GM12801 (cell line): ENCODE results near the gene RASGRP1.

Experiments used
- TF ChIP-seq, protein P1 (sequence below): IDR thresholded peaks from one replicate; pipeline ENCODE4 v1.5.1; 2011; ENCODE audit warnings: control low read depth; ENCODE audit not compliant: insufficient read length; ENCODE audit errors: extremely low read depth

RASGRP1 gene

DNA sequence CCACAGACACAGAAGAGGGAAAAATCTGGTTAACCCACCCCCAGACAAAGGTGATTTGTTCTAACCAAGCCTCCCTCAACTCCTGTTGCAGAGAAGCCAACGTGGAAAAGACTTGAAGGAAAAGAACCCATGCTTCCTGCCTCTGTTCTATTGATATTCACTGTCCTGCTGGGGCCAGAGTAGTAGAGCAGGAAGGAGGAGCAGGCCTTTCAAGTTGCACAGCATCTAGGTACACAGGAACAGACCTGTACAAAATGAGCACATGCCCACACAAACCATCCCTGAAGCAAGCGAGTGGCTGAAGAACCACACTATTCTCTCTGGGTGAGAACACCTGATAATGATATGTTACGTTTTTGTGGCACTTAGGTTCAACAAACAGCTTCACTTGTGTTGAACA, 29.9 kb downstream of the RASGRP1 start:
- TF ChIP-seq, protein P1, sequence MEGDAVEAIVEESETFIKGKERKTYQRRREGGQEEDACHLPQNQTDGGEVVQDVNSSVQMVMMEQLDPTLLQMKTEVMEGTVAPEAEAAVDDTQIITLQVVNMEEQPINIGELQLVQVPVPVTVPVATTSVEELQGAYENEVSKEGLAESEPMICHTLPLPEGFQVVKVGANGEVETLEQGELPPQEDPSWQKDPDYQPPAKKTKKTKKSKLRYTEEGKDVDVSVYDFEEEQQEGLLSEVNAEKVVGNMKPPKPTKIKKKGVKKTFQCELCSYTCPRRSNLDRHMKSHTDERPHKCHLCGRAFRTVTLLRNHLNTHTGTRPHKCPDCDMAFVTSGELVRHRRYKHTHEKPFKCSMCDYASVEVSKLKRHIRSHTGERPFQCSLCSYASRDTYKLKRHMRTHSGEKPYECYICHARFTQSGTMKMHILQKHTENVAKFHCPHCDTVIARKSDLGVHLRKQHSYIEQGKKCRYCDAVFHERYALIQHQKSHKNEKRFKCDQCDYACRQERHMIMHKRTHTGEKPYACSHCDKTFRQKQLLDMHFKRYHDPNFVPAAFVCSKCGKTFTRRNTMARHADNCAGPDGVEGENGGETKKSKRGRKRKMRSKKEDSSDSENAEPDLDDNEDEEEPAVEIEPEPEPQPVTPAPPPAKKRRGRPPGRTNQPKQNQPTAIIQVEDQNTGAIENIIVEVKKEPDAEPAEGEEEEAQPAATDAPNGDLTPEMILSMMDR = no peak

DNA sequence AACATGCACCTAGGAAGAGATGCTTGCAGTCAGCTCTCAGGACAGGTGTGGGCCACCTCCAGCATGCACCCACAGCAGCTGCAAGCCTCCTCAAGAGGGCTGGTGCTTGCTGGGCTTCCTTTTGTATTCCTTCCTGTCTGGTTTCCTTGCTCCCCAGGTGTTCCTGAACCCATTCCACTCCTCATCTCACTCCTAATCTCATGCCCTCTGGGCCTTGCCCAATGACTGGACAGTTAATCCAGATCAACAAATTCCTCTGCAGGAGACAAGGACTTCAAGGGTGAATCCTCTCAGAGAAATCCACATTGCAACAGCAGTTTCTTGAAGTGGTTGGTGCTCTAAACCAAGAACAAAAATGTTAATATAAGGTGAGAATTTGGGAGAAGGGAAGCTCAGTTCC, 30.7 kb downstream of the RASGRP1 start:
- TF ChIP-seq, protein P1 = no peak

DNA sequence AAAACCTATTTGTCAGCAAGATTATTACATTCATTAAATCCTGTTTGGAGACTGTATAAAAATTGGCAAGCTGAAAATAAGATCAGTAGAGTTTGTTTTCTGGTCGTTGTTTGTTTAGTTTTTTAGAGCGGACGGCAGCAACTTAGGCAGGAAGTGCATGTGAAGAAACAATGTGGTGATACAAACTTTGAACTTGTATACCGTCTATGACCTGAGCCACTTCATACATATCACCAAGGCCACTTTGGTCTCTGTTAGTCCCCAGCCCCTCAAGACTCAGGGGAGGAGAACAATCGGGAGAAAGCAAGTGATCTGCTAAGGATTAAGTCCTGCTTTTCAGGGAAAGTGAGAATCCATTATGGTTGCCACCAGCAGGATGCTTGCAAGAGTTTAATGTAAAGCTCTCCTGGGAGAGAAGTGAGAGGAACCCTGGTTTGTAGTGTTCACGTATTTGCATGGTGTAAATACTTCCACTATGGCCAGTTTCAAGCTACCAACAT, 31.1 kb downstream of the RASGRP1 start:
- TF ChIP-seq, protein P1 = no peak

DNA sequence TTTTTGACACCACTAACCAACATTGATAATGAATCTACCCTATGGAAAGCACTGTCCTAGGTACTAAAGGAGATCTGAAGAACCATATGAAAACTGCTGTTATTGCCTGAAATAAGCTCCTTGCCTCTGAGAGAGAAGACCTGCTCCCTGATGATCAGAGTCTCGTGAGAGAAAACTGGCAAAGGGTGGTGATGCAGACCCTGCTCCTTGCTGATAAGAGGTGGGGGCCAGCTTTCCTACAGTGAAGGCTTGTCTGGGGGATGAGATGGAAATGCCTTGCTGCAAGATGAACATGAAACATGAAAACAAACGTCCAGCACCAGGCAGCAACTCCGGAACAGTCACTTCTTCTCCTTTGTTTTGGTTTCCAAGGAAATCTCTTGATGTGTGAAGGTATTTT, 31.9 kb downstream of the RASGRP1 start:
- TF ChIP-seq, protein P1 = no peak

DNA sequence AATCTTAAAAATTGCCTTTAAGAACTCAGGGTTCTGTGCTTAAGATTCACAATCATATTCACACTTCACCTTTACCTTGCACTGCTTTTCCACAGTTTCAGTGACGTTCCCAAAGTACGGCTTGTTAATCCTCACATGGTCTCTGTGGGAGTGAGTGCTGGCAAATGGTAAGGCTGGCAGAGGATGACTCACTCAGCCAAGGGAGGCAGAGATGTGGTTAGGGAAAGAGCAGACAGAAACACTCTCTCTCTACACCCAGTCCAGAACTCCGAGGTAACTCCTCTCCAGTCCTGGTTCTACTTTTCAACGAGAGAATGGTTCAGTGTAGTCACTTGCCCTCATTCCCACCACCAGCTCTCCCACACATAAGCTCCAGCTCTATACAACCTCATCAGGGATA, 33.1 kb downstream of the RASGRP1 start:
- TF ChIP-seq, protein P1 = no peak

DNA sequence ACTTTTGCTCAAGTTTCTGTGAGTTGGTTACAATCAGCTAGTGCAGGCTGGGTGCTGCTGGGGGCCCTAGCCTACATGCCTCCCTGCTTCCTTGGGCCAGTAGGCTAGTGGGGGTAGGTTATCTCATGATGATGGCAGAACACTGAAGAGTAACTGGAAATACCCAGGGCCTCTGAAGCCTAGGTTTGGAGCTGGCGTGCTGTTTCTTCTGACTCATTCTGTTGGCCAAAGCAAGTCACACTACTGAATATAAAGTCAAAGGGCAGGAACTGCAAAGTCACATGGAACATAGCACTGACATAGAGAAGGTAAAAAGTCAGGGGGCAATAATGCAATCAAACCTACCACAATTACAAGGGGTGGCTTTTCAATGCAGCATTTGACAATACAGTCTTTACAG, 34.5 kb downstream of the RASGRP1 start:
- TF ChIP-seq, protein P1 = no peak

DNA sequence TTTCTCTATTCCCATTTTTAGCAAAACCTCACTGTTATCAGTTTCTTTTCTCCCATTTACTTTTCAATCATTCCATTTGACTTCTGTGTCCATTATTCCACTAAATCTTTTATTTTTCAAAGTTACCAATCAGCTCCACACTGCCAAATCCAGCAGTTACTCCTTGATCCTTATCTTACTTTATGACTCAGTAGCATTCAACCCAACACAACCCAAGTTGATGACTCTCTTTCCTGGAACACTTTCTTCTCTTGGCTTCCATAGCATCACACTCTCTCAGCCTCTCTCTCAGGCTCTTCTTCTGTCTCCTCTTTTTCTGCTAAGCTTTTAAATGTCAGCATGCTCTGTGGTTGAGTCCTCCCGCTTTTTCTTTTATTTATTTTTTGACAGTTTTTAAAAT, 36.3 kb downstream of the RASGRP1 start:
- TF ChIP-seq, protein P1 = no peak

DNA sequence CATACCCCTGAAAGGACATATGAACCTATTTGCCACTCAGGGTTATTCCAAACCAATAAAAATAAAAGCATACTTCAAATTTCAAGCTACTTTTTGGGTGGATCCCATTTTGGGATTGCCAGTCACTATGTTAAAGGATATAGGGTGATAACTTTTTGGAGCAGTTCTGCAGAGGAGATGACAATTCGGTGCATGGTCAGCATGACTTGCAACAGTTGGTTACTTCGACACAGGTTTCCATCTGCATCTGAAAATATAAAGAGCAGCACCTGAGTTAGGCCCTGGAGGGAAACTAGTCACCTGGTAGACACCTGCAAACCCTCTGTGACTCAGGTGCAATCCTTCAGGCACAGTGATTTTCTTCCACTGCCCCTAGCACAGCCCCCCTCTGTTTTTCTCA, 38.5 kb downstream of the RASGRP1 start:
- TF ChIP-seq, protein P1 = no peak
